ENCODE data around the gene SEMA3F.

SEMA3F gene

GRCh38 chr3:50158530-50159146, 3.5 kb downstream of the SEMA3F start:
- CTCF ChIA-PET = interaction anchor here (0.7 to 2.0 kb wide), 8 partner anchors 8 to 99 kb away, joined by 3 to 7 read pairs (median 3); partner anchors contain the start of gene GNAT1
- H3K27ac ChIP-seq (ENCODE audit: insufficient read depth in 1 of 2, low read depth in 1 of 2, low read length in 2 of 2, poor library complexity in 1 of 2, severe bottlenecking in 2 of 2) = no peak overlapping the region
- H3K4me3 ChIP-seq (ENCODE audit: control insufficient read depth in 1 of 7, extremely low read depth in 1 of 7, insufficient read depth in 4 of 7, low read depth in 2 of 7, low read length in 6 of 7) = no peak overlapping the region
- peaks cover 0 to 38% (median 17%) of the 10 kb centered on the region in 5 experiments for H3K27me3 ChIP-seq (replicated peaks in 2 of 5; ENCODE audit: control insufficient read depth in 4 of 5, insufficient read depth in 5 of 5, low read length in 4 of 5)
- H3K4me1 ChIP-seq (ENCODE audit: control extremely low read depth in 1 of 4, control insufficient read depth in 4 of 4, insufficient read depth in 4 of 4, low read length in 3 of 4) = peaks cover 0 to 29% (median 22%) of the 10 kb centered on the region in 4 experiments
- H3K9me3 ChIP-seq (ENCODE audit: control extremely low read depth in 1 of 5, control insufficient read depth in 4 of 5, insufficient read depth in 2 of 5, low read depth in 1 of 5, low read length in 4 of 5) = no peaks in the 10 kb centered on the region
- DNase-seq = no peak
- H3K36me3 ChIP-seq (ENCODE audit: control insufficient read depth in 4 of 4, insufficient read depth in 4 of 4, low read length in 3 of 4) = no peaks in the 10 kb centered on the region
- POLR2A ChIA-PET = no interaction called here
- 78% methylated on average over 9 of the region's 10 CpGs for whole genome bisulfite sequencing (ENCODE audit: insufficient coverage)

GRCh38 chr3:50160561-50160983, 5.4 kb downstream of the SEMA3F start:
- peaks cover 0 to 18% (median 12%) of the 10 kb centered on the region in 4 experiments for H3K4me1 ChIP-seq (ENCODE audit: control extremely low read depth in 1 of 4, control insufficient read depth in 4 of 4, insufficient read depth in 4 of 4, low read length in 3 of 4)
- ChIA-PET POLR2A (no interaction called here), CTCF (no interaction called here)
- H3K27me3 ChIP-seq (replicated peaks in 2 of 5; ENCODE audit: control insufficient read depth in 4 of 5, insufficient read depth in 5 of 5, low read length in 4 of 5) = peaks cover 0 to 23% (median 11%) of the 10 kb centered on the region in 5 experiments
- H3K27ac ChIP-seq (ENCODE audit: insufficient read depth in 1 of 2, low read depth in 1 of 2, low read length in 2 of 2, poor library complexity in 1 of 2, severe bottlenecking in 2 of 2) = no peak overlapping the region
- no peak for DNase-seq
- H3K9me3 ChIP-seq (ENCODE audit: control extremely low read depth in 1 of 5, control insufficient read depth in 4 of 5, insufficient read depth in 2 of 5, low read depth in 1 of 5, low read length in 4 of 5) = no peaks in the 10 kb centered on the region
- H3K36me3 ChIP-seq (ENCODE audit: control insufficient read depth in 4 of 4, insufficient read depth in 4 of 4, low read length in 3 of 4) = no peaks in the 10 kb centered on the region
- no peak overlapping the region for H3K4me3 ChIP-seq (ENCODE audit: control insufficient read depth in 1 of 7, extremely low read depth in 1 of 7, insufficient read depth in 4 of 7, low read depth in 2 of 7, low read length in 6 of 7)
- 90% methylated on average over 5 of the region's 7 CpGs for WGBS (ENCODE audit: insufficient coverage)

- Histone ChIP-seq H3K36me3 (ENCODE audit: control insufficient read depth in 4 of 4, insufficient read depth in 4 of 4, low read length in 3 of 4) (no peaks in the 10 kb centered on the region), H3K27me3 (replicated peaks in 2 of 5; ENCODE audit: control insufficient read depth in 4 of 5, insufficient read depth in 5 of 5, low read length in 4 of 5) (peaks cover 0 to 16% (median 7%) of the 10 kb centered on the region in 5 experiments), H3K9me3 (ENCODE audit: control extremely low read depth in 1 of 5, control insufficient read depth in 4 of 5, insufficient read depth in 2 of 5, low read depth in 1 of 5, low read length in 4 of 5) (no peaks in the 10 kb centered on the region), H3K4me3 (ENCODE audit: control insufficient read depth in 1 of 7, extremely low read depth in 1 of 7, insufficient read depth in 4 of 7, low read depth in 2 of 7, low read length in 6 of 7) (no peak overlapping the region), H3K4me1 (ENCODE audit: control extremely low read depth in 1 of 4, control insufficient read depth in 4 of 4, insufficient read depth in 4 of 4, low read length in 3 of 4) (peaks cover 0 to 21% (median 12%) of the 10 kb centered on the region in 4 experiments), H3K27ac (ENCODE audit: insufficient read depth in 1 of 2, low read depth in 1 of 2, low read length in 2 of 2, poor library complexity in 1 of 2, severe bottlenecking in 2 of 2) (no peak overlapping the region)
- POLR2A ChIA-PET = no interaction called here
- CTCF ChIA-PET = interaction anchor here (1.0 kb wide), 1 partner anchor 13 kb away, joined by 3 read pairs; no protein-coding TSS in a partner anchor
- 97% methylated on average over 13 of the region's 13 CpGs for WGBS (ENCODE audit: insufficient coverage)
- no peak for DNase-seq
Observed at GRCh38 chr3:50161320-50161719, 6.2 kb downstream of the SEMA3F start.

GRCh38 chr3:50162034-50162883, 7.1 kb downstream of the SEMA3F start:
- no peak for DNase-seq
- Histone ChIP-seq H3K27me3 (replicated peaks in 2 of 5; ENCODE audit: control insufficient read depth in 4 of 5, insufficient read depth in 5 of 5, low read length in 4 of 5) (peaks cover 0 to 6% (median 2%) of the 10 kb centered on the region in 5 experiments), H3K4me1 (ENCODE audit: control extremely low read depth in 1 of 4, control insufficient read depth in 4 of 4, insufficient read depth in 4 of 4, low read length in 3 of 4) (peaks cover 0 to 15% (median 10%) of the 10 kb centered on the region in 4 experiments), H3K27ac (ENCODE audit: insufficient read depth in 1 of 2, low read depth in 1 of 2, low read length in 2 of 2, poor library complexity in 1 of 2, severe bottlenecking in 2 of 2) (no peak overlapping the region), H3K36me3 (ENCODE audit: control insufficient read depth in 4 of 4, insufficient read depth in 4 of 4, low read length in 3 of 4) (no peaks in the 10 kb centered on the region), H3K4me3 (ENCODE audit: control insufficient read depth in 1 of 7, extremely low read depth in 1 of 7, insufficient read depth in 4 of 7, low read depth in 2 of 7, low read length in 6 of 7) (no peak overlapping the region), H3K9me3 (ENCODE audit: control extremely low read depth in 1 of 5, control insufficient read depth in 4 of 5, insufficient read depth in 2 of 5, low read depth in 1 of 5, low read length in 4 of 5) (no peaks in the 10 kb centered on the region)
- 98% methylated on average over 5 of the region's 5 CpGs for WGBS (ENCODE audit: insufficient coverage)
- ChIA-PET CTCF (interaction anchor here (1.0 to 1.3 kb wide), 4 partner anchors 9 to 27 kb away, joined by 3 to 4 read pairs (median 3); no protein-coding TSS in a partner anchor), POLR2A (no interaction called here)

- Histone ChIP-seq H3K27ac (ENCODE audit: insufficient read depth in 1 of 2, low read depth in 1 of 2, low read length in 2 of 2, poor library complexity in 1 of 2, severe bottlenecking in 2 of 2) (no peak overlapping the region), H3K4me3 (ENCODE audit: control insufficient read depth in 1 of 7, extremely low read depth in 1 of 7, insufficient read depth in 4 of 7, low read depth in 2 of 7, low read length in 6 of 7) (no peak overlapping the region), H3K36me3 (ENCODE audit: control insufficient read depth in 4 of 4, insufficient read depth in 4 of 4, low read length in 3 of 4) (no peaks in the 10 kb centered on the region), H3K27me3 (replicated peaks in 2 of 5; ENCODE audit: control insufficient read depth in 4 of 5, insufficient read depth in 5 of 5, low read length in 4 of 5) (no peaks in the 10 kb centered on the region), H3K9me3 (ENCODE audit: control extremely low read depth in 1 of 5, control insufficient read depth in 4 of 5, insufficient read depth in 2 of 5, low read depth in 1 of 5, low read length in 4 of 5) (no peaks in the 10 kb centered on the region), H3K4me1 (ENCODE audit: control extremely low read depth in 1 of 4, control insufficient read depth in 4 of 4, insufficient read depth in 4 of 4, low read length in 3 of 4) (peaks cover 0 to 9% (median 3%) of the 10 kb centered on the region in 4 experiments)
- ChIA-PET CTCF (interaction anchor here (0.9 to 2.3 kb wide), 8 partner anchors 10 to 61 kb away, joined by 3 to 9 read pairs (median 4); no protein-coding TSS in a partner anchor), POLR2A (no interaction called here)
- DNase-seq = no peak
- WGBS (ENCODE audit: insufficient coverage) = 69% methylated on average over 6 of the region's 8 CpGs
Observed at GRCh38 chr3:50163572-50164455, 8.7 kb downstream of the SEMA3F start.

- CTCF ChIA-PET = interaction anchor here (0.9 to 2.3 kb wide), 7 partner anchors 14 to 61 kb away, joined by 3 to 9 read pairs (median 4); no protein-coding TSS in a partner anchor
- no peak for DNase-seq
- Histone ChIP-seq H3K27me3 (replicated peaks in 2 of 5; ENCODE audit: control insufficient read depth in 4 of 5, insufficient read depth in 5 of 5, low read length in 4 of 5) (no peaks in the 10 kb centered on the region), H3K9me3 (ENCODE audit: control extremely low read depth in 1 of 5, control insufficient read depth in 4 of 5, insufficient read depth in 2 of 5, low read depth in 1 of 5, low read length in 4 of 5) (no peaks in the 10 kb centered on the region), H3K4me1 (ENCODE audit: control extremely low read depth in 1 of 4, control insufficient read depth in 4 of 4, insufficient read depth in 4 of 4, low read length in 3 of 4) (peaks cover 0 to 9% (median 3%) of the 10 kb centered on the region in 4 experiments), H3K27ac (ENCODE audit: insufficient read depth in 1 of 2, low read depth in 1 of 2, low read length in 2 of 2, poor library complexity in 1 of 2, severe bottlenecking in 2 of 2) (no peak overlapping the region), H3K4me3 (ENCODE audit: control insufficient read depth in 1 of 7, extremely low read depth in 1 of 7, insufficient read depth in 4 of 7, low read depth in 2 of 7, low read length in 6 of 7) (no peak overlapping the region), H3K36me3 (ENCODE audit: control insufficient read depth in 4 of 4, insufficient read depth in 4 of 4, low read length in 3 of 4) (no peaks in the 10 kb centered on the region)
- 67% methylated on average over 1 of the region's 1 CpG for WGBS (ENCODE audit: insufficient coverage)
- POLR2A ChIA-PET = no interaction called here
Observed at GRCh38 chr3:50164481-50164880, 9.4 kb downstream of the SEMA3F start.

Data from common myeloid progenitor, CD34-positive (primary cell).